Lung microvascular endothelial cell (primary cell): ENCODE measurements around the gene C1orf116. TPM values are rescaled to one million over a fixed set of nuclear protein-coding genes. Genes with fewer than 3 reads are reported as not detected.

Source experiments
- DNase-seq, 2 donors: peaks; one replicate each; pipeline versions ENCODE4 v3.0.0 to v3.0.0-alpha.2; 2010; ENCODE audit warnings: low read depth in 2 of 2
- total RNA-seq: library from RNA; depleted of rRNA; stranded (reverse); fragments of >200 nt; gene quantifications from 2 replicates; pipeline ENCODE4 v1.2.1, GENCODE V29; 2014

Gene C1orf116
- total RNA-seq, 1 donor from 2014 or later = not detected

GRCh38 chr1:207020709-207021107 is 11.8 kb downstream of the C1orf116 start:
- DNase-seq = peak in 1 of 2 donors; percentile 52

- DNase-seq = no peak
Observed at GRCh38 chr1:207020065-207020708, 12.4 kb downstream of the C1orf116 start.

- no peak for DNase-seq
Observed at GRCh38 chr1:207019661-207020060, 12.9 kb downstream of the C1orf116 start.

- DNase-seq = no peak
Observed at GRCh38 chr1:207019161-207019560, 13.4 kb downstream of the C1orf116 start.

- DNase-seq = no peak
Observed at GRCh38 chr1:207018707-207019106, 13.8 kb downstream of the C1orf116 start.

- peak; percentile 14 to 20 for DNase-seq
Observed at GRCh38 chr1:207017615-207018559, 14.7 kb downstream of the C1orf116 start.

GRCh38 chr1:207015791-207016190 is 16.8 kb downstream of the C1orf116 start:
- DNase-seq = no peak

- DNase-seq = no peak
Observed at GRCh38 chr1:207014728-207015127, 17.8 kb downstream of the C1orf116 start.

GRCh38 chr1:207013321-207014085 is 19.1 kb downstream of the C1orf116 start:
- no peak for DNase-seq

GRCh38 chr1:207010726-207011125 is 21.8 kb downstream of the C1orf116 start:
- no peak for DNase-seq

GRCh38 chr1:207009945-207010344 is 22.6 kb downstream of the C1orf116 start:
- DNase-seq = no peak

GRCh38 chr1:207009182-207009850 is 23.2 kb downstream of the C1orf116 start:
- DNase-seq = no peak

- DNase-seq = peak in 1 of 2 donors; percentile 60
Observed at GRCh38 chr1:207007352-207008033, 25.1 kb downstream of the C1orf116 start.

- DNase-seq = no peak
Observed at GRCh38 chr1:207006914-207007313, 25.6 kb downstream of the C1orf116 start.

GRCh38 chr1:207006083-207006482 is 26.5 kb downstream of the C1orf116 start:
- DNase-seq = no peak

GRCh38 chr1:207004931-207005830 is 27.4 kb downstream of the C1orf116 start:
- DNase-seq = peak; percentile 61 to 71

GRCh38 chr1:207003210-207003609 is 29.3 kb downstream of the C1orf116 start:
- DNase-seq = no peak

- DNase-seq = no peak
Observed at GRCh38 chr1:207002724-207003146, 29.8 kb downstream of the C1orf116 start.

GRCh38 chr1:207001492-207002245 is 30.9 kb downstream of the C1orf116 start:
- no peak for DNase-seq
